Measurements from ENCODE around the gene C1orf210.

The C1orf210 gene

GRCh38 chr1:43286533-43286932 is 1.2 kb upstream of the C1orf210 start:
- no peak overlapping the region for H3K4me3 ChIP-seq (ENCODE audit: low read depth, low read length)

DNA sequence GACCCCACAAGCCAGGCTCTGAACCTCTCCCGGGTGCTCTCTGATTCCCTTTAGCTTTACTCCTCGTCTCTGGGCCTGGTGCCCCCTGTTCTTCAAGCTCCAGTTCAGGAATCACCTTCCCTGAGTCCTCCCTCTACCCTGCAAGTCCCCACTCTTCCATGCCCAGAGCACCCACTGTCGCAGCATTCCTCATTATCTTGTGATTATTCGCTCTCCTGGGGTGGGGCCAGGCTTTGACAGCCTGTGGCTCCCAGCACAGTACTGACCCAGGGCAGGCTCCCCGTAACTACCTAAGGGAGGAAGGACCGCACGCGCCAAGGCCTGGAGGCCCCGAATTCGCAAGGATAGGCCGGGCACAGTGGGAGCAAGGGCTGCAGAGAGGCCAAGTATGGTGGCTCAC is 734 bp upstream of the C1orf210 start:
- TF ChIP-seq CTCF (IDR thresholded peaks at IDR 0.05; ENCODE audit: control insufficient read depth, extremely low read depth, insufficient read depth), result no peak
- DNase-seq (ENCODE audit: low read depth), result no peak
- H3K4me3 ChIP-seq (ENCODE audit: low read depth, low read length), result peak overlapping the region; percentile 85

More at GRCh38 chr1:43286533-43286932, 1.2 kb upstream of the C1orf210 start:
- no peak for DNase-seq (ENCODE audit: low read depth)
- no peak for TF ChIP-seq CTCF (IDR thresholded peaks at IDR 0.05; ENCODE audit: control insufficient read depth, extremely low read depth, insufficient read depth)

- DNase-seq (ENCODE audit: low read depth), result no peak
- peak overlapping the region; percentile 85 for H3K4me3 ChIP-seq (ENCODE audit: low read depth, low read length)
- TF ChIP-seq CTCF (IDR thresholded peaks at IDR 0.05; ENCODE audit: control insufficient read depth, extremely low read depth, insufficient read depth), result no peak
Observed at GRCh38 chr1:43284546-43285110, 753 bp downstream of the C1orf210 start.

DNA sequence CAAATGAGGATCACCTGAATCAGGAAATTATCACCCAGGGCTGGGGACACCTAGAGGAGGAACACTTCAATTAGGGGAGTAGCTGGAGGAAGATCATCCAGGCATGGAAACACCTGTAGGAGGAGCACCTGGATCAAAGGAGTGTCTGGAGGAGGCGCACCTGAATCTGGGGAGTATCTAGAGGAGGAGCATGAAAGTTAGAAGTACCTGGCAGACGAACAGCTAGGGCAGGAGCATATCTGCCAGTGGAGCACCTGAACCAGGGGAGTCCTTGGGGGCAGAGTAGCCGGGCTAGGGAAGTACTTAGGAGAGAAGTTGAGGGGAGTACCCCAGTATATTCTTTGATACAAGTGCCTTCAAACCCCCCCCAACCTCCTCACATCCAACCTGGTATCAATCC is 1.3 kb downstream of the C1orf210 start:
- H3K4me3 ChIP-seq (ENCODE audit: low read depth, low read length), result no peak overlapping the region; the same call in 1 of the 2 replicates
- DNase-seq (ENCODE audit: low read depth), result no peak
- 0 out of 2 replicates have a peak, but pooled peaks have one; percentile 8 for TF ChIP-seq CTCF (IDR thresholded peaks at IDR 0.05; ENCODE audit: control insufficient read depth, extremely low read depth, insufficient read depth)

DNA sequence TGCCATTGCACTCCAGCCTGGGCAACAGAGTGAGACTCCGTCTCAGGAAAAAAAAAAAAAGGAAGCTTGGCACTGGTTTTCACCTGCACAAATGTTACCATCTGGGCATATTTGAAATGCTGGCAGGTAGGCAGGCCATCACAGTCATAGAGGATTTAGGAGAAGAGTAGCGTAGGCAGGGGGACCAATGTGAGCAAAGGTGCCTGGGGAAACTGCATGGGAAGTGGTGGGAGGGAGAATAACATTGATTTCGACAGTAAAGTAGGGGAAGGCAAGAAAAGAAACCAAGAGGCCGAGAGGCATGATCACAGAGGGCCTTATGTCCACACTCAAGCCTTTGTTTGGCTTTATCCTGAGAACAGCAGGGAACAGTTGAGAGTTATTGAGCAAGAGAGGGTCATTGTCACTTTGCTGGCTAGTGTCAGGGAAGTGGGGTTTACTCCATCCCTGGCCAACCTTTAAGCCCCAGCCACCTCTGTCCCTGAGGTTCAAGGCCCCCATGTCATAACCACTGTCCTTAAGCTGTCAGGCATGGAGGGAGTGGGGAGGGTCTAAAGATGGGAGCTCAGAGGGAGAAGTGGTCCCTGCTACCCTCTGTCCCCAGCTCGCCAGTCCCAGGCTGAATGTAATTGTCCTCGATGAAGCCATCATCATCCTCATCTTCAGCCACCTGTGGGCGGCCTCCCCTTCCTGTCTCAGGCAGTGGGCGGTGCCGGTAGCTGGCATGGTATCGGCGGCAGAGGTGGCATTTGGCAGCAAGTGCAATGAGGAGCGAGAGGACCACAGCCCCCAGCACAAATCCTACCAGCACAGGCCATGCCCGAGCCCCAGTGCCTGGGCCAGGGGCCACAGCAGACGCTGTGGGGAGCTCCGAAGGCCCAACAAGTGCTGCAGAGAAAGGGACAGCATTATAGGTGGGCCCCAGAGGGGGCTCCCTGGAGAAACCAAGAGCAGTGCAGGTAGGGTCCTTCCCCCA is 2.9 kb downstream of the C1orf210 start:
- no peak overlapping the region for H3K4me3 ChIP-seq (ENCODE audit: low read depth, low read length)
- no peak for TF ChIP-seq CTCF (IDR thresholded peaks at IDR 0.05; ENCODE audit: control insufficient read depth, extremely low read depth, insufficient read depth)
- no peak for DNase-seq (ENCODE audit: low read depth)

- no peak for DNase-seq (ENCODE audit: low read depth)
- no peak for TF ChIP-seq CTCF (IDR thresholded peaks at IDR 0.05; ENCODE audit: control insufficient read depth, extremely low read depth, insufficient read depth)
- no peak overlapping the region for H3K4me3 ChIP-seq (ENCODE audit: low read depth, low read length)
Observed at GRCh38 chr1:43280692-43281091, 4.7 kb downstream of the C1orf210 start.
